ENCODE data around the gene PSMA8.
"Not testable (repeated sequence)": the region's sequence is repeated elsewhere in the genome, so short reads cannot be mapped to it uniquely, and the experiment has no call there.

DNA sequence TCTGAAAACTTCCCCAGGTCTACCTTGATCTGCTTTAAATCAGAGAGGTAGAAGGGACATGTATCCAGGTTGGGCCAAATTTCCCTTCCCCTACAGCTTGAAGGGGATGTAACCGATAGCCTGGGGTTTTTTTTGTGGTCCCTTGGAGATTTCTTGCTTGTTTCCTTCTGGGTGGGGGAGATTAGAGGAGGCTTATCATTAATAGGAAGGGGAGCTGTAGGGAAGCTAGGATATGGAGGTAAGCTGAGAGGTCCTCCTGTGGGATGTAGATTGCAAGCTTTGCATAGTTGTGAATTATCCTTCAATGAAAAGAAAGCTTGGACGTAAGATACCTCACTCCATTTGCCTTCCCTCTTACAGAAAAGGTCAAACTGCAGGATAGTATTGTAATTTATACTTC, 103.7 kb downstream of the PSMA8 start:
- TF ChIP-seq POLR2A, EP300 (IDR thresholded peaks at IDR 0.05): not testable (repeated sequence)
